ENCODE measurements around the gene BTNL2.
"Not testable (repeated sequence)": the region's sequence is repeated elsewhere in the genome, so short reads cannot be mapped to it uniquely, and the experiment has no call there.

DNA sequence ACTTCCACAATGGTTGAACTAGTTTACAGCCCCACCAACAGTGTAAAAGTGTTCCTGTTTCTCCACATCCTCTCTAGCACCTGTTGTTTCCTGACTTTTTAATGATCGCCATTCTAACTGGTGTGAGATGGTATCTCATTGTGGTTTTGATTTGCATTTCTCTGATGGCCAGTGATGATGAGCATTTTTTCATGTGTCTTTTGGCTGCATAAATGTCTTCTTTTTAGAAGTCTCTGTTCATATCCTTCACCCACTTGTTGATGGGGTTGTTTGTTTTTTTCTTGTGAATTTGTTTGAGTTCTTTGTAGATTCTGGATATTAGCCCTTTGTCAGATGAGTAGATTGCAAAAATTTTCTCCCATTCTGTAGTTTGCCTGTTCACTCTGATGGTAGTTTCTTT, 47.8 kb downstream of the BTNL2 start:
- not testable (repeated sequence) for TF ChIP-seq SP1 (IDR thresholded peaks at IDR 0.05); BHLHE40 (IDR thresholded peaks at IDR 0.05; ENCODE audit: borderline replicate concordance)
